ENCODE measurements around the gene TFPI2. TPM values are rescaled to one million over a fixed set of nuclear protein-coding genes. Genes with fewer than 3 reads are reported as not detected.

Gene TFPI2
- total RNA-seq (2014; rRNA removed; shearing (Covaris generic)), result not detected in 2 replicates
- total RNA-seq (2022), result not detected in 2 replicates
- percentile 16 among the genes with signal in this experiment for Bru-seq, nascent RNA
- BruChase-seq, experiment 1, labeled RNA remaining after a 6-hour chase, result percentile 19 among the genes with signal in this experiment
- BruChase-seq, experiment 2, labeled RNA remaining after a 2-hour chase, result percentile 17 among the genes with signal in this experiment
- long read RNA-seq, result 0 reads

GRCh38 chr7:93890464-93891068 is at the start of gene TFPI2:
TSS of gene TFPI2 (minus strand) at chr7:93890753. CDS start at chr7:93890678, 75 bp downstream.
- Histone ChIP-seq H3K4me2 (ENCODE audit: low read length) (peak within 1 kb of the TSS; percentile 18; the same call in 1 of the 2 replicates), H2AFZ (ENCODE audit: low read length) (no peak within 1 kb of the TSS), H3K79me2 (ENCODE audit: insufficient read depth, low read depth, low read length) (no peaks in the 10 kb centered on the region), H3K9me2 (ENCODE audit: insufficient read depth, low read length) (no peaks in the 10 kb centered on the region), H3K4me1 (ENCODE audit: insufficient read depth, low read length, poor library complexity, severe bottlenecking) (no peaks in the 10 kb centered on the region), H3K9me3 (ENCODE audit: low read length) (no peaks in the 10 kb centered on the region), H4K20me1 (ENCODE audit: insufficient read depth, low read length) (no peaks in the 10 kb centered on the region), H3K36me3 (ENCODE audit: insufficient read depth, low read length) (no peaks in the 10 kb centered on the region), H3K4me3 (ENCODE audit: low read depth, low read length, poor library complexity, severe bottlenecking) (no peak within 1 kb of the TSS), H3K27ac (ENCODE audit: low read depth, low read length, poor library complexity, severe bottlenecking) (no peak within 1 kb of the TSS)
- no peak for DNase-seq (ENCODE audit: low spot score)
- CTCF ChIA-PET (ENCODE audit: unreplicated experiment), result no interaction called here
- intact Hi-C loops (cut with micrococcal nuclease; ENCODE audit: unreplicated experiment), result no loop called here
- no TSS peak for BruUV-seq (replicated peaks)
- no peak for TF ChIP-seq EZH2phosphoT487 (IDR thresholded peaks at IDR 0.05; ENCODE audit: borderline replicate concordance, low read depth, low read length)
- no peak for TF ChIP-seq CTCF (conservative IDR thresholded peaks at IDR 0.05; ENCODE audit: low read length)
- POLR2A ChIA-PET, result no interaction called here

- no peak overlapping the region for H3K4me3 ChIP-seq (ENCODE audit: low read depth, low read length, poor library complexity, severe bottlenecking)
- H4K20me1 ChIP-seq (ENCODE audit: insufficient read depth, low read length), result no peaks in the 10 kb centered on the region
- H2AFZ ChIP-seq (ENCODE audit: low read length), result no peak overlapping the region
- no peaks in the 10 kb centered on the region for H3K4me1 ChIP-seq (ENCODE audit: insufficient read depth, low read length, poor library complexity, severe bottlenecking)
- H3K36me3 ChIP-seq (ENCODE audit: insufficient read depth, low read length), result no peaks in the 10 kb centered on the region
- no TSS peak for BruUV-seq (replicated peaks)
- no peak overlapping the region for H3K4me2 ChIP-seq (ENCODE audit: low read length)
- POLR2A ChIA-PET, result interaction anchor here (0.6 to 1.5 kb wide), 2 partner anchors 9 to 27 kb away, joined by 3 read pairs; no protein-coding TSS in a partner anchor
- intact Hi-C loops (cut with micrococcal nuclease; ENCODE audit: unreplicated experiment), result no loop called here
- no peaks in the 10 kb centered on the region for H3K79me2 ChIP-seq (ENCODE audit: insufficient read depth, low read depth, low read length)
- no peaks in the 10 kb centered on the region; the same call in 1 of the 2 replicates for H3K9me2 ChIP-seq (ENCODE audit: insufficient read depth, low read length)
- CTCF ChIA-PET (ENCODE audit: unreplicated experiment), result no interaction called here
- no peak for TF ChIP-seq EZH2phosphoT487 (IDR thresholded peaks at IDR 0.05; ENCODE audit: borderline replicate concordance, low read depth, low read length)
- no peak for TF ChIP-seq CTCF (conservative IDR thresholded peaks at IDR 0.05; ENCODE audit: low read length)
- DNase-seq (ENCODE audit: low spot score), result no peak
- no peaks in the 10 kb centered on the region for H3K9me3 ChIP-seq (ENCODE audit: low read length)
- H3K27ac ChIP-seq (ENCODE audit: low read depth, low read length, poor library complexity, severe bottlenecking), result no peak overlapping the region
Observed at GRCh38 chr7:93938293-93938692, 47.7 kb upstream of the TFPI2 start.

- ChIA-PET POLR2A (interaction anchor here (0.6 to 1.5 kb wide), 2 partner anchors 8 to 27 kb away, joined by 3 read pairs; no protein-coding TSS in a partner anchor), CTCF (ENCODE audit: unreplicated experiment) (no interaction called here)
- Histone ChIP-seq H4K20me1 (ENCODE audit: insufficient read depth, low read length) (no peaks in the 10 kb centered on the region), H3K4me2 (ENCODE audit: low read length) (no peak overlapping the region), H3K27ac (ENCODE audit: low read depth, low read length, poor library complexity, severe bottlenecking) (no peak overlapping the region), H3K9me3 (ENCODE audit: low read length) (no peaks in the 10 kb centered on the region), H3K79me2 (ENCODE audit: insufficient read depth, low read depth, low read length) (no peaks in the 10 kb centered on the region), H3K9me2 (ENCODE audit: insufficient read depth, low read length) (no peaks in the 10 kb centered on the region; the same call in 1 of the 2 replicates), H3K4me3 (ENCODE audit: low read depth, low read length, poor library complexity, severe bottlenecking) (no peak overlapping the region), H2AFZ (ENCODE audit: low read length) (no peak overlapping the region), H3K36me3 (ENCODE audit: insufficient read depth, low read length) (no peaks in the 10 kb centered on the region), H3K4me1 (ENCODE audit: insufficient read depth, low read length, poor library complexity, severe bottlenecking) (no peaks in the 10 kb centered on the region)
- BruUV-seq (replicated peaks), result no TSS peak
- DNase-seq (ENCODE audit: low spot score), result no peak
- TF ChIP-seq EZH2phosphoT487 (IDR thresholded peaks at IDR 0.05; ENCODE audit: borderline replicate concordance, low read depth, low read length) (no peak), CTCF (conservative IDR thresholded peaks at IDR 0.05; ENCODE audit: low read length) (no peak)
- intact Hi-C loops (cut with micrococcal nuclease; ENCODE audit: unreplicated experiment), result no loop called here
Observed at GRCh38 chr7:93937818-93938217, 47.3 kb upstream of the TFPI2 start.

Measured in OCI-LY7 (cell line).